Transverse colon (tissue), 4 donors: ENCODE results near the gene LDLRAD4.

Experiments
- CTCF ChIP-seq, 5 experiments: fragments of 200-600 bp in 3 of 5; fragments of 450-650 bp in 2 of 5; sonication (generic) in 3 of 5; IDR thresholded peaks; 1 replicate in 2 of 5; 2 replicates in 3 of 5; pipeline ENCODE4 v1.5.1; 2016 to 2017; ENCODE audit warnings: antibody characterized with exemption in 5 of 5, inconsistent platforms in 3 of 5, mild to moderate bottlenecking in 2 of 5, moderate library complexity in 1 of 5
- EP300 ChIP-seq: sonication (generic); formaldehyde crosslinking; IDR thresholded peaks from one replicate; pipeline ENCODE4 v1.6.1; 2017; ENCODE audit warnings: antibody characterized with exemption, low read depth
- POLR2A ChIP-seq: fragments of 450-650 bp; IDR thresholded peaks from one replicate; pipeline ENCODE4 v1.6.1; 2016; ENCODE audit warnings: antibody characterized with exemption, mild to moderate bottlenecking, moderate library complexity
- POLR2AphosphoS5 ChIP-seq, 3 donors: sonication (generic); formaldehyde crosslinking; IDR thresholded peaks; one replicate each; pipeline ENCODE4 v1.6.1; 2016; ENCODE audit warnings: antibody characterized with exemption in 3 of 3

GRCh38 chr18:13564579-13564978 is 346.0 kb downstream of the LDLRAD4 start:
- no peak for TF ChIP-seq CTCF (IDR thresholded peaks at IDR 0.05)
- no peak for TF ChIP-seq EP300
- peak in 2 of 3 donors; percentile 26 to 27 for TF ChIP-seq POLR2AphosphoS5 (IDR thresholded peaks at IDR 0.05)
- no peak for TF ChIP-seq POLR2A
